Esophagus muscularis mucosa (tissue), 3 donors: ENCODE results near the gene TECTB.

Experiments used
- POLR2A ChIP-seq: fragments of 450-650 bp; IDR thresholded peaks from one replicate; pipeline ENCODE4 v1.6.1; 2017; ENCODE audit warnings: antibody characterized with exemption, moderate library complexity, mild to moderate bottlenecking, low read depth
- POLR2AphosphoS5 ChIP-seq, 2 donors: sonication (generic); formaldehyde crosslinking; IDR thresholded peaks; one replicate each; pipeline ENCODE4 v1.6.1; 2017; ENCODE audit warnings: antibody characterized with exemption in 2 of 2
- TF ChIP-seq, protein P1 (sequence below), 3 experiments: fragments of 200-600 bp in 2 of 3; fragments of 450-650 bp in 1 of 3; sonication (generic) in 2 of 3; IDR thresholded peaks; one replicate each; pipeline ENCODE4 v1.5.1; 2017 to 2019; ENCODE audit warnings: antibody characterized with exemption in 3 of 3, mild to moderate bottlenecking in 2 of 3, moderate library complexity in 1 of 3

DNA sequence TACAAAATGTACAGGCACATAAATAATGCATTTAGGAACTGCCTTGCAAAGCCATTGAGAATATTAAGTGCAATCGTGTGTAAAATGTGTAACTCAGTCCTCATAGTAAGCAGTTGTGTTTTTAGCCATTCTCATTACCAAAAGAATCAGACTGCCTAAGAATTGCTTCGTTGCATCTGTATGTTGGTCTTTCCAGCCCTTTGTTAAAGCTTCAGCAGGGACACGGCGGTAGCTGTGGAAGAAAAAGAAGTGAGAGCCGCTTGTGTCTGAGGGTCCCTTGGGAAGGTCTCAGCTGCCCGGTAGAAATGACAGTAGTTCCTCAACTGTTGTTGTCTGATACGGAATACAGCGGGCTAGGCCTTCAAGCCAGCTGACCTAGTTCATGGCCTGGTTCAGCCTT lies 67.9 kb downstream of the TECTB start:
- TF ChIP-seq, protein P1, sequence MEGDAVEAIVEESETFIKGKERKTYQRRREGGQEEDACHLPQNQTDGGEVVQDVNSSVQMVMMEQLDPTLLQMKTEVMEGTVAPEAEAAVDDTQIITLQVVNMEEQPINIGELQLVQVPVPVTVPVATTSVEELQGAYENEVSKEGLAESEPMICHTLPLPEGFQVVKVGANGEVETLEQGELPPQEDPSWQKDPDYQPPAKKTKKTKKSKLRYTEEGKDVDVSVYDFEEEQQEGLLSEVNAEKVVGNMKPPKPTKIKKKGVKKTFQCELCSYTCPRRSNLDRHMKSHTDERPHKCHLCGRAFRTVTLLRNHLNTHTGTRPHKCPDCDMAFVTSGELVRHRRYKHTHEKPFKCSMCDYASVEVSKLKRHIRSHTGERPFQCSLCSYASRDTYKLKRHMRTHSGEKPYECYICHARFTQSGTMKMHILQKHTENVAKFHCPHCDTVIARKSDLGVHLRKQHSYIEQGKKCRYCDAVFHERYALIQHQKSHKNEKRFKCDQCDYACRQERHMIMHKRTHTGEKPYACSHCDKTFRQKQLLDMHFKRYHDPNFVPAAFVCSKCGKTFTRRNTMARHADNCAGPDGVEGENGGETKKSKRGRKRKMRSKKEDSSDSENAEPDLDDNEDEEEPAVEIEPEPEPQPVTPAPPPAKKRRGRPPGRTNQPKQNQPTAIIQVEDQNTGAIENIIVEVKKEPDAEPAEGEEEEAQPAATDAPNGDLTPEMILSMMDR (IDR thresholded peaks at IDR 0.05) = no peak
- TF ChIP-seq POLR2AphosphoS5 (IDR thresholded peaks at IDR 0.05) = no peak
- no peak for TF ChIP-seq POLR2A
